Adrenal gland (tissue), 5 donors: ENCODE results near the gene RPAP3.

Experiments
- CTCF ChIP-seq, 6 experiments: fragments of 450-650 bp in 4 of 6; fragments of 200-600 bp in 2 of 6; sonication (generic) in 1 of 6; IDR thresholded peaks; 1 replicate in 5 of 6; 2 replicates in 1 of 6; pipeline versions ENCODE4 v1.5.1 to v1.8.0; 2016 to 2021; ENCODE audit warnings: antibody characterized with exemption in 6 of 6, mild to moderate bottlenecking in 2 of 6, moderate library complexity in 1 of 6
- POLR2A ChIP-seq, 2 donors: fragments of 450-650 bp; IDR thresholded peaks; one replicate each; pipeline ENCODE4 v1.6.1; 2017; ENCODE audit warnings: antibody characterized with exemption in 2 of 2, mild to moderate bottlenecking in 2 of 2, moderate library complexity in 1 of 2
- donor health status: DM: no; HTN: no; CAD: no.

DNA sequence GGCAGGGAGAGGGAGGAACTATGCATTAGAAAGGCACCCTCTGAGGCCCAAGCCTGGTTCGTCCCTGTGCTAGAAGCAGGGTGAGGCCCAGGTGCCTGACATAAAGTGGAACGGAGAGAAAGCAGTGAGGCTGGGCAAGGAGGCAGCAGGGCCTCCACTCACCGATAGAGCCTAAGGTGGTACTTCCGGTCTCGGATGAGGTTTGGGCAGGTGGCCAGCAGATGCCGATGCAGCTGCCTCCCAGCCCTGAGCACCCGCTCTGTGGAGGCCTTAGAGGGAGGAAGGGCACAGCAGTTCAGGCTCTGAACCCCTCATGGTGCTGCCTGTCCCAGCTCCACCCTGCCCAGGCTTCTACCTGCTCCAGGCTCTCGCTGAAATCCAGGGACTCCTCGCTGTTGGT is 45.7 kb upstream of the RPAP3 start:
- no peak for TF ChIP-seq CTCF (IDR thresholded peaks at IDR 0.05)
- no peak for TF ChIP-seq POLR2A (IDR thresholded peaks at IDR 0.05)
